Suprapubic skin (tissue), 3 donors: ENCODE data around the gene CFH.

ENCODE experiments used
- CTCF ChIP-seq, 2 donors: fragments of 200-600 bp in 1 of 2; fragments of 450-650 bp in 1 of 2; sonication (generic) in 1 of 2; IDR thresholded peaks; one replicate each; pipeline ENCODE4 v1.5.1; 2016 to 2019; ENCODE audit warnings: antibody characterized with exemption in 2 of 2, mild to moderate bottlenecking in 1 of 2, moderate library complexity in 1 of 2
- POLR2AphosphoS5 ChIP-seq, 3 donors: sonication (generic); formaldehyde crosslinking; IDR thresholded peaks; one replicate each; pipeline ENCODE4 v1.6.1; 2017; ENCODE audit warnings: antibody characterized with exemption in 3 of 3

GRCh38 chr1:196684476-196684875 lies 32.6 kb downstream of the CFH start:
- TF ChIP-seq CTCF (IDR thresholded peaks at IDR 0.05) (no peak), POLR2AphosphoS5 (IDR thresholded peaks at IDR 0.05) (no peak)
